Esophagus muscularis mucosa (tissue), 4 donors: ENCODE results near the gene RNF144B. TPM values are rescaled to one million over a fixed set of nuclear protein-coding genes. Genes with fewer than 3 reads are reported as not detected.

Experiments used
- DNase-seq: peaks from one replicate; pipeline ENCODE4 v3.0.0-alpha.2; 2017; ENCODE audit errors: extremely low spot score
- H3K27ac ChIP-seq, 4 donors: fragments of 200-600 bp; sonication (generic); replicated peaks in 1 of 4; 1 replicate in 3 of 4; 2 replicates in 1 of 4; pipeline ENCODE4 v1.5.1; 2016 to 2019; ENCODE audit warnings: mild to moderate bottlenecking in 1 of 4
- H3K27me3 ChIP-seq, 4 donors: fragments of 200-600 bp; sonication (generic); one replicate each; pipeline versions ENCODE4 v1.5.1 to v1.6.0; 2016 to 2019
- H3K36me3 ChIP-seq, 4 donors: fragments of 200-600 bp; sonication (generic); one replicate each; pipeline ENCODE4 v1.5.1; 2016 to 2019
- H3K4me1 ChIP-seq, 4 donors: fragments of 200-600 bp; sonication (generic); one replicate each; pipeline ENCODE4 v1.5.1; 2016 to 2019
- H3K4me3 ChIP-seq, 4 donors: fragments of 200-600 bp; sonication (generic); 1 replicate in 2 of 4; 2 replicates in 2 of 4; pipeline ENCODE4 v1.5.1; 2016 to 2019; ENCODE audit warnings: mild to moderate bottlenecking in 4 of 4, moderate library complexity in 1 of 4
- H3K9me3 ChIP-seq, 4 donors: fragments of 200-600 bp; sonication (generic); 1 replicate in 3 of 4; 2 replicates in 1 of 4; pipeline ENCODE4 v1.5.1; 2016 to 2019
- CTCF ChIP-seq, 3 experiments: fragments of 200-600 bp in 2 of 3; fragments of 450-650 bp in 1 of 3; sonication (generic) in 2 of 3; IDR thresholded peaks; one replicate each; pipeline ENCODE4 v1.5.1; 2017 to 2019; ENCODE audit warnings: antibody characterized with exemption in 3 of 3, mild to moderate bottlenecking in 2 of 3, moderate library complexity in 1 of 3
- EP300 ChIP-seq: sonication (generic); formaldehyde crosslinking; IDR thresholded peaks from one replicate; pipeline ENCODE4 v1.6.1; 2017; ENCODE audit warnings: antibody characterized with exemption
- POLR2A ChIP-seq: fragments of 450-650 bp; IDR thresholded peaks from one replicate; pipeline ENCODE4 v1.6.1; 2017; ENCODE audit warnings: antibody characterized with exemption, moderate library complexity, mild to moderate bottlenecking, low read depth
- POLR2AphosphoS5 ChIP-seq, 2 donors: sonication (generic); formaldehyde crosslinking; IDR thresholded peaks; one replicate each; pipeline ENCODE4 v1.6.1; 2017; ENCODE audit warnings: antibody characterized with exemption in 2 of 2
- WGBS: methylation state at CpG from one replicate; pipeline ENCODE4 v1.1.5; 2018; 5-methylcytosine and 5-hydroxymethylcytosine counted together
- intact Hi-C: fragments of 100-400 bp; cut with DNase I; formaldehyde crosslinking; loops from one replicate; pipeline ENCODE4 v1.15.1; 2023
- total RNA-seq, 4 donors: library from RNA; depleted of rRNA; stranded (reverse); fragments of >200 nt; gene quantifications; one replicate each; pipeline versions ENCODE4 v1.1.0 to v1.2.1, GENCODE V29; 2016

The RNF144B gene
- total RNA-seq, 4 donors from 2014 or later, result 6.6 to 20.0 (median 12.1) TPM

GRCh38 chr6:18388942-18389341, 1.8 kb downstream of the RNF144B start:
- Histone ChIP-seq H3K4me3 (peak overlapping the region; percentile 53 to 73 (median 62)), H3K27ac (peak overlapping the region; percentile 55 to 75 (median 66)), H3K27me3 (no peaks in the 10 kb centered on the region), H3K36me3 (no peaks in the 10 kb centered on the region), H3K9me3 (no peaks in the 10 kb centered on the region), H3K4me1 (peaks cover 19 to 45% (median 42%) of the 10 kb centered on the region in 4 donors)
- 20% methylated on average over 1 of the region's 1 CpG for WGBS
- no peak for DNase-seq
- intact Hi-C loops, result loop anchor here (5.0 to 10.0 kb wide), 3 partner anchors 64 to 127 kb away; partner anchors contain the start of gene DEK
- TF ChIP-seq POLR2AphosphoS5 (IDR thresholded peaks at IDR 0.05), result peak in 1 of 2 donors; percentile 22
- no peak for TF ChIP-seq CTCF (IDR thresholded peaks at IDR 0.05)

GRCh38 chr6:18389479-18389878, 2.3 kb downstream of the RNF144B start:
- Histone ChIP-seq H3K4me3 (peak overlapping the region; percentile 53 to 73 (median 62)), H3K27ac (peak overlapping the region; percentile 55 to 75 (median 66)), H3K27me3 (no peaks in the 10 kb centered on the region), H3K4me1 (peaks cover 19 to 45% (median 42%) of the 10 kb centered on the region in 4 donors), H3K9me3 (no peaks in the 10 kb centered on the region), H3K36me3 (no peaks in the 10 kb centered on the region)
- 8% methylated on average over 2 of the region's 2 CpGs for WGBS
- no peak for TF ChIP-seq CTCF (IDR thresholded peaks at IDR 0.05)
- no peak for TF ChIP-seq EP300
- TF ChIP-seq POLR2AphosphoS5 (IDR thresholded peaks at IDR 0.05), result no peak
- TF ChIP-seq POLR2A, result no peak
- no peak for DNase-seq
- intact Hi-C loops, result loop anchor here (5.0 to 10.0 kb wide), 3 partner anchors 65 to 127 kb away; partner anchors contain the start of gene DEK

GRCh38 chr6:18390476-18390875, 3.3 kb downstream of the RNF144B start:
- Histone ChIP-seq H3K27ac (no peak overlapping the region), H3K36me3 (no peaks in the 10 kb centered on the region), H3K4me3 (peak overlapping the region; percentile 53 to 73 (median 62)), H3K9me3 (no peaks in the 10 kb centered on the region), H3K27me3 (no peaks in the 10 kb centered on the region), H3K4me1 (peaks cover 19 to 46% (median 43%) of the 10 kb centered on the region in 4 donors)
- 77% methylated on average over 2 of the region's 2 CpGs for WGBS
- intact Hi-C loops, result no loop called here
- no peak for DNase-seq
- no peak for TF ChIP-seq POLR2AphosphoS5 (IDR thresholded peaks at IDR 0.05)
- no peak for TF ChIP-seq CTCF (IDR thresholded peaks at IDR 0.05)
- TF ChIP-seq EP300, result no peak
- no peak for TF ChIP-seq POLR2A

- TF ChIP-seq POLR2AphosphoS5 (IDR thresholded peaks at IDR 0.05) (no peak), EP300 (no peak), POLR2A (no peak), CTCF (IDR thresholded peaks at IDR 0.05) (no peak)
- intact Hi-C loops, result no loop called here
- no peaks in the 10 kb centered on the region for H3K27me3 ChIP-seq
- H3K9me3 ChIP-seq, result no peaks in the 10 kb centered on the region
- DNase-seq, result no peak
- H3K36me3 ChIP-seq, result no peaks in the 10 kb centered on the region
- H3K27ac ChIP-seq, result no peak overlapping the region
- H3K4me3 ChIP-seq, result peak overlapping the region in 1 of 4 donors; percentile 53
- WGBS, result 85% methylated on average over 3 of the region's 3 CpGs
- H3K4me1 ChIP-seq, result peaks cover 19 to 49% (median 43%) of the 10 kb centered on the region in 4 donors
Observed at GRCh38 chr6:18391023-18391422, 3.9 kb downstream of the RNF144B start.

- Histone ChIP-seq H3K9me3 (no peaks in the 10 kb centered on the region), H3K4me1 (peaks cover 10 to 35% (median 30%) of the 10 kb centered on the region in 4 donors), H3K27ac (no peak overlapping the region), H3K36me3 (no peaks in the 10 kb centered on the region), H3K4me3 (no peak overlapping the region), H3K27me3 (no peaks in the 10 kb centered on the region)
- 79% methylated on average over 2 of the region's 2 CpGs for WGBS
- intact Hi-C loops, result no loop called here
- TF ChIP-seq CTCF (IDR thresholded peaks at IDR 0.05) (peak in 1 of 3 experiments; percentile 5), POLR2A (no peak)
- no peak for DNase-seq
Observed at GRCh38 chr6:18392346-18392877, 5.3 kb downstream of the RNF144B start.
